HCT116 (cell line): ENCODE results near the gene SPON2. TPM values are rescaled to one million over a fixed set of nuclear protein-coding genes. Genes with fewer than 3 reads are reported as not detected.

Experiments used
- ATAC-seq: fragments of 200-7000 bp; cut with Tn5 transposase; 2 replicates; pipeline ENCODE4 v1.9.1; 2020; ENCODE audit warnings: mild to moderate bottlenecking, moderate library complexity
- BruUV-seq: library from RNA; stranded (reverse); fragments of 400-500 nt; replicated peaks from 2 replicates; lab custom pipeline; 2021; lab: Mats Ljungman, UMichigan
- CTCF ChIA-PET: fragments of 300-600 bp; sonication (Branson Sonifier 250); formaldehyde crosslinking; loops from one replicate; lab custom pipeline; 2021; ENCODE audit warnings: antibody characterized with exemption; lab: Charles Lee
- POLR2A ChIA-PET: fragments of 300-600, 350-600 bp; sonication (Branson Sonifier 250); formaldehyde crosslinking; loops from one replicate; lab custom pipeline; 2021; ENCODE audit warnings: antibody characterized with exemption; lab: Charles Lee
- RAD21 ChIA-PET, 2 experiments: fragments of 300-600 bp; sonication (Branson Sonifier 250); formaldehyde crosslinking; loops; one replicate each; lab custom pipeline; 2023; ENCODE audit warnings: low total read pairs in 2 of 2; ENCODE audit not compliant: uncharacterized antibody in 2 of 2, unreplicated experiment in 2 of 2, low non-redundant PET in 1 of 2; lab: Charles Lee
- DNase-seq: peaks from one replicate; pipeline ENCODE4 v3.0.0-alpha.2; 2010; ENCODE audit warnings: low read depth, low spot score
- H2AFZ ChIP-seq: fragments of 200-600 bp; shearing (Covaris generic), sonication (generic); 2 replicates; pipeline ENCODE4 v1.6.1; 2017; ENCODE audit warnings: low read depth, mixed run types, mixed read lengths, antibody characterized with exemption, low read length; ENCODE audit not compliant: poor library complexity, severe bottlenecking
- H3K27ac ChIP-seq: 2 replicates; pipeline ENCODE4 v1.5.1; 2012; ENCODE audit warnings: low read depth, low read length
- H3K27me3 ChIP-seq: fragments of 200-600 bp; sonication (generic); 2 replicates; pipeline ENCODE4 v1.6.1; 2016; ENCODE audit warnings: mixed run types, low read length, mixed read lengths; ENCODE audit not compliant: insufficient read depth
- H3K36me3 ChIP-seq, 2 experiments: fragments of 200-500 bp in 1 of 2; fragments of 200-600 bp in 1 of 2; sonication (Bioruptor generic) in 1 of 2; sonication (generic) in 1 of 2; 2 replicates each; pipeline versions ENCODE4 v1.5.1 to v1.6.1; 2014 to 2016; ENCODE audit warnings: low read length in 2 of 2, inconsistent platforms in 1 of 2, mixed read lengths in 1 of 2, mixed run types in 1 of 2; ENCODE audit not compliant: insufficient read depth in 2 of 2, control insufficient read depth in 1 of 2
- H3K4me1 ChIP-seq, 2 experiments: fragments of 200-600 bp in 1 of 2; sonication (generic) in 1 of 2; 2 replicates each; pipeline versions ENCODE4 v1.5.1 to v1.6.1; 2012 to 2017; ENCODE audit warnings: low read length in 2 of 2, inconsistent platforms in 1 of 2, mild to moderate bottlenecking in 1 of 2, mixed read lengths in 1 of 2, mixed run types in 1 of 2, moderate library complexity in 1 of 2; ENCODE audit not compliant: insufficient read depth in 2 of 2, control insufficient read depth in 1 of 2
- H3K4me2 ChIP-seq: fragments of 200-600 bp; sonication (generic); 2 replicates; pipeline ENCODE4 v1.6.1; 2017; ENCODE audit warnings: mixed run types, low read length, mixed read lengths
- H3K4me3 ChIP-seq, 2 experiments: fragments of 200-600 bp in 1 of 2; sonication (generic) in 1 of 2; replicated peaks in 1 of 2; 2 replicates each; pipeline ENCODE4 v1.5.1; 2011 to 2016; ENCODE audit warnings: low read length in 2 of 2, control low read depth in 1 of 2, low read depth in 1 of 2, mild to moderate bottlenecking in 1 of 2, mixed read lengths in 1 of 2, mixed run types in 1 of 2
- H3K79me2 ChIP-seq: fragments of 200-600 bp; sonication (generic); 2 replicates; pipeline ENCODE4 v1.6.1; 2017; ENCODE audit warnings: mild to moderate bottlenecking, mixed run types, low read length, moderate library complexity, mixed read lengths; ENCODE audit not compliant: insufficient read depth
- H3K9ac ChIP-seq: fragments of 200-600 bp; sonication (generic); 2 replicates; pipeline ENCODE4 v1.6.1; 2016; ENCODE audit warnings: low read length, mixed read lengths
- H3K9me2 ChIP-seq: fragments of 200-600 bp; sonication (generic), shearing (Covaris generic); 2 replicates; pipeline ENCODE4 v1.6.1; 2017; ENCODE audit warnings: mixed run types, mild to moderate bottlenecking, moderate library complexity; ENCODE audit not compliant: insufficient read depth
- H3K9me3 ChIP-seq, 2 experiments: fragments of 200-500 bp in 1 of 2; fragments of 200-600 bp in 1 of 2; sonication (Bioruptor generic) in 1 of 2; sonication (generic) in 1 of 2; 2 replicates each; pipeline ENCODE4 v1.6.1; 2014 to 2017; ENCODE audit warnings: low read length in 2 of 2, mixed read lengths in 2 of 2, inconsistent platforms in 1 of 2, low read depth in 1 of 2, mild to moderate bottlenecking in 1 of 2, mixed run types in 1 of 2, moderate library complexity in 1 of 2; ENCODE audit not compliant: control insufficient read depth in 1 of 2, insufficient read depth in 1 of 2
- H4K20me1 ChIP-seq: fragments of 200-600 bp; sonication (generic), shearing (Covaris generic); 2 replicates; pipeline ENCODE4 v1.6.1; 2017; ENCODE audit warnings: mixed run types, mild to moderate bottlenecking, moderate library complexity; ENCODE audit not compliant: insufficient read depth
- CBX3 ChIP-seq: IDR thresholded peaks from 2 replicates; pipeline ENCODE4 v1.6.1; 2012; ENCODE audit warnings: low read depth
- CEBPB ChIP-seq: IDR thresholded peaks from 2 replicates; pipeline ENCODE4 v1.6.1; 2012; ENCODE audit warnings: low read depth
- EGR1 ChIP-seq: IDR thresholded peaks from 2 replicates; pipeline ENCODE4 v1.6.1; 2012; ENCODE audit warnings: low read depth
- ELF1 ChIP-seq: IDR thresholded peaks from 2 replicates; pipeline ENCODE4 v1.6.1; 2012; ENCODE audit warnings: low read depth, borderline replicate concordance
- EZH2phosphoT487 ChIP-seq: fragments of 200-600 bp; IDR thresholded peaks from 2 replicates; pipeline ENCODE4 v1.6.1; 2018; ENCODE audit warnings: antibody characterized with exemption, borderline replicate concordance
- FOSL1 ChIP-seq: IDR thresholded peaks from 2 replicates; pipeline ENCODE4 v1.6.1; 2012; ENCODE audit warnings: low read depth
- POLR2AphosphoS5 ChIP-seq: IDR thresholded peaks from 2 replicates; pipeline ENCODE4 v1.6.1; 2011; ENCODE audit warnings: mild to moderate bottlenecking, low read depth, low read length, moderate library complexity
- RAD21 ChIP-seq: IDR thresholded peaks from 2 replicates; pipeline ENCODE4 v1.6.1; 2012; ENCODE audit warnings: low read depth, mild to moderate bottlenecking
- SIN3A ChIP-seq: IDR thresholded peaks from 2 replicates; pipeline ENCODE4 v1.6.1; 2012; ENCODE audit warnings: low read depth
- SP1 ChIP-seq: IDR thresholded peaks from 2 replicates; pipeline ENCODE4 v1.6.1; 2012; ENCODE audit warnings: low read depth
- SRF ChIP-seq: IDR thresholded peaks from 2 replicates; pipeline ENCODE4 v1.6.1; 2012; ENCODE audit warnings: low read depth
- YY1 ChIP-seq: IDR thresholded peaks from 2 replicates; pipeline ENCODE4 v1.6.1; 2011; ENCODE audit warnings: low read length, low read depth, moderate library complexity, mild to moderate bottlenecking; ENCODE audit not compliant: insufficient replicate concordance; ENCODE audit errors: extremely low read depth
- ZBTB33 ChIP-seq: IDR thresholded peaks from 2 replicates; pipeline ENCODE4 v1.6.1; 2011; ENCODE audit warnings: mild to moderate bottlenecking, low read length, moderate library complexity; ENCODE audit not compliant: insufficient replicate concordance; ENCODE audit errors: extremely low read depth
- ZFX ChIP-seq: fragments of 450-650 bp; IDR thresholded peaks from 2 replicates; pipeline ENCODE4 v1.6.1; 2017
- ZNF274 ChIP-seq: fragments of 200-500 bp; sonication (Bioruptor generic); IDR thresholded peaks from 2 replicates; pipeline ENCODE4 v1.6.1; 2014; ENCODE audit warnings: mild to moderate bottlenecking, low read depth, low read length, inconsistent platforms
- intact Hi-C: fragments of 100-400 bp; cut with micrococcal nuclease; formaldehyde crosslinking; loops from 2 replicates; pipeline ENCODE4 v1.10.0; 2022
- total RNA-seq: library from RNA; stranded (reverse); gene quantifications from one replicate; pipeline ENCODE4 v1.2.1, GENCODE V29; 2021; ENCODE audit not compliant: unreplicated experiment
- TF ChIP-seq, protein P1 (sequence below), 3 experiments: fragments of 200-600 bp in 1 of 3; sonication (generic) in 1 of 3; IDR thresholded peaks in 2 of 3; conservative IDR thresholded peaks in 1 of 3; 2 replicates each; pipeline ENCODE4 v1.5.1; 2012 to 2017; ENCODE audit warnings: low read depth in 2 of 3, low read length in 2 of 3, antibody characterized with exemption in 1 of 3, borderline replicate concordance in 1 of 3, control low read depth in 1 of 3, mild to moderate bottlenecking in 1 of 3, mixed read lengths in 1 of 3, mixed run types in 1 of 3, moderate library complexity in 1 of 3; ENCODE audit not compliant: insufficient read depth in 1 of 3

The SPON2 gene
- total RNA-seq, 1 experiment from 2014 or later = 1.5 TPM

- intact Hi-C loops = no loop called here
- Histone ChIP-seq H3K9ac (no peak overlapping the region), H3K9me2 (no peaks in the 10 kb centered on the region), H3K79me2 (no peaks in the 10 kb centered on the region), H3K4me1 (peaks cover 0 to 21% of the 10 kb centered on the region in 2 experiments; a peak in 2 of 4 replicates), H3K27ac (no peak overlapping the region), H2AFZ (no peak overlapping the region), H3K4me3 (no peak overlapping the region), H3K4me2 (peak overlapping the region; percentile 1; the same call in 1 of the 2 replicates), H3K36me3 (no peaks in the 10 kb centered on the region), H3K27me3 (no peaks in the 10 kb centered on the region), H3K9me3 (no peaks in the 10 kb centered on the region), H4K20me1 (no peaks in the 10 kb centered on the region)
- ChIA-PET RAD21 (no interaction called here), POLR2A (interaction anchor here (1.2 kb wide), 1 partner anchor 9 kb away, joined by 4 read pairs; no protein-coding TSS in a partner anchor), CTCF (no interaction called here)
- peak; percentile 43 for ATAC-seq
- DNase-seq = no peak
- BruUV-seq = no TSS peak
- TF ChIP-seq SRF = no peak
- TF ChIP-seq SP1 = no peak
- TF ChIP-seq CBX3 = no peak
- no peak for TF ChIP-seq POLR2AphosphoS5
- TF ChIP-seq EGR1 = no peak
- TF ChIP-seq SIN3A = no peak
- TF ChIP-seq ELF1 = no peak
- TF ChIP-seq ZNF274 = no peak
- no peak for TF ChIP-seq CEBPB
- no peak for TF ChIP-seq YY1
- no peak for TF ChIP-seq ZFX
- TF ChIP-seq RAD21 = no peak
- TF ChIP-seq EZH2phosphoT487 = no peak
- TF ChIP-seq, protein P1, sequence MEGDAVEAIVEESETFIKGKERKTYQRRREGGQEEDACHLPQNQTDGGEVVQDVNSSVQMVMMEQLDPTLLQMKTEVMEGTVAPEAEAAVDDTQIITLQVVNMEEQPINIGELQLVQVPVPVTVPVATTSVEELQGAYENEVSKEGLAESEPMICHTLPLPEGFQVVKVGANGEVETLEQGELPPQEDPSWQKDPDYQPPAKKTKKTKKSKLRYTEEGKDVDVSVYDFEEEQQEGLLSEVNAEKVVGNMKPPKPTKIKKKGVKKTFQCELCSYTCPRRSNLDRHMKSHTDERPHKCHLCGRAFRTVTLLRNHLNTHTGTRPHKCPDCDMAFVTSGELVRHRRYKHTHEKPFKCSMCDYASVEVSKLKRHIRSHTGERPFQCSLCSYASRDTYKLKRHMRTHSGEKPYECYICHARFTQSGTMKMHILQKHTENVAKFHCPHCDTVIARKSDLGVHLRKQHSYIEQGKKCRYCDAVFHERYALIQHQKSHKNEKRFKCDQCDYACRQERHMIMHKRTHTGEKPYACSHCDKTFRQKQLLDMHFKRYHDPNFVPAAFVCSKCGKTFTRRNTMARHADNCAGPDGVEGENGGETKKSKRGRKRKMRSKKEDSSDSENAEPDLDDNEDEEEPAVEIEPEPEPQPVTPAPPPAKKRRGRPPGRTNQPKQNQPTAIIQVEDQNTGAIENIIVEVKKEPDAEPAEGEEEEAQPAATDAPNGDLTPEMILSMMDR (IDR thresholded peaks at IDR 0.05 in 2 of 3, conservative IDR thresholded peaks at IDR 0.05 in 1 of 3; ENCODE audit: borderline replicate concordance in 1 of 3, insufficient read depth in 1 of 3, low read depth in 2 of 3, low read length in 2 of 3) = no peak
- TF ChIP-seq ZBTB33 = no peak
- TF ChIP-seq FOSL1 = no peak
- TF ChIP-seq, all 23 proteins: peak for 0
Observed at GRCh38 chr4:1177274-1178141, 5.1 kb upstream of the SPON2 start.
